HAP-1 (cell line): ENCODE data around the gene SCAF8.

Experiments used
- DNase-seq, 2 experiments: peaks; one replicate each; pipeline ENCODE4 v3.0.0-alpha.2; 2016 to 2020; ENCODE audit warnings: low spot score in 2 of 2
- H3K27me3 ChIP-seq: fragments of 250-450 bp; sonication (Bioruptor Pico); 2 replicates; pipeline ENCODE4 v1.5.1; 2020; ENCODE audit warnings: low read depth, mild to moderate bottlenecking, moderate library complexity
- H3K36me3 ChIP-seq: fragments of 250-450 bp; sonication (Bioruptor Pico); replicated peaks from 2 replicates; pipeline ENCODE4 v1.5.1; 2020; ENCODE audit warnings: mild to moderate bottlenecking
- H3K4me1 ChIP-seq: fragments of 250-450 bp; sonication (Bioruptor Pico); 2 replicates; pipeline ENCODE4 v1.5.1; 2020; ENCODE audit warnings: mild to moderate bottlenecking
- H3K4me3 ChIP-seq: fragments of 250-450 bp; sonication (Bioruptor Pico); 2 replicates; pipeline ENCODE4 v1.5.1; 2020; ENCODE audit warnings: mild to moderate bottlenecking, moderate library complexity
- H3K9me3 ChIP-seq: fragments of 250-450 bp; sonication (Bioruptor Pico); 2 replicates; pipeline ENCODE4 v1.5.1; 2020; ENCODE audit warnings: mild to moderate bottlenecking, moderate library complexity
- in situ Hi-C: fragments of 300-500 bp; cut with MboI; formaldehyde crosslinking; loops from 3 replicates; pipeline ENCODE4 v1.14.3; 2020; ENCODE audit warnings: low sequenced_read_pairs, inconsistent platforms, mixed read lengths

Gene SCAF8

DNA sequence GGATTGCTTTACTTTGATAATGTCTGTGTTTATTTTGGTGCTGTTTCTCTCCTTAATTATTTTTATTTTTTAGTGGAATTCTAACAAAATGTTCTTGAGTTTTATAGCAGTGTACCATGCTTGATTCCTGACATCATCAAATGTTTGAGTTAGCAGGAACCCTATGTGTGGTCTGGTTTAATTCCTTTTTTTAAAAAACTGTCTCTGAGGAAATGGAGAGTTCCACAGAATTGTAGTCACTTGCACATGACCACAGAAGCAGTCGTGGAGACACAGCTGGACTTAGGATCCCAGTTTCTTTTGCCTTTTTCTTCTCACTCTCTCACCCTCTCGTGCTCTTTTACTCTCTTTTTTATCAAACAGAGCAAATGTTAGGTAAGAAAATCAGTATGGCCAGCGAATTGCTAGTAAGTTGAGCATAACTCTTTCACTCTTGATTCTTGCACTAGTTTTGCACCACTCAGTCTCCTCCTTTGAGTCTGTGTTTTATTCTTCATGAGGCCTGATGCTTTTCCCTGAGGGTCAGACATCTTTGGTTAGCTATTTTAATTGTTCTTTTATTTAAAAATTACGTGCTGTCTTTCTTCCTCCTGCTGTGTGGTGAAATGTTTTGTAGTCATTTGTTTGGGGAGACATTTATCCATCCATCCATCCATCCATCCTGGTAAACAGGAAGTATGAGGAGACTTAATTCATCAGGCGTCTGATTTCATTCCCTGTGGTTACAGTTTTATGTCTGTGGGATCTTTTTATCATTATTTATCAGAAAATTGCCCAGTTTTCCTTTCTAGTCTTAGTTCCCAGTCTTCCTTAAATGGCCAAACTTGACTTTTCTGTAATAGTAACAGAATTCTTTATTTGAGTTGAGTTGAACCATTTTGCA, 83.0 kb downstream of the SCAF8 start:
- no peak for DNase-seq
- Histone ChIP-seq H3K4me3 (no peak overlapping the region), H3K4me1 (peaks cover 6% of the 10 kb centered on the region), H3K9me3 (no peaks in the 10 kb centered on the region), H3K36me3 (peaks cover 75% of the 10 kb centered on the region), H3K27me3 (no peaks in the 10 kb centered on the region)
- in situ Hi-C loops, result no loop called here

DNA sequence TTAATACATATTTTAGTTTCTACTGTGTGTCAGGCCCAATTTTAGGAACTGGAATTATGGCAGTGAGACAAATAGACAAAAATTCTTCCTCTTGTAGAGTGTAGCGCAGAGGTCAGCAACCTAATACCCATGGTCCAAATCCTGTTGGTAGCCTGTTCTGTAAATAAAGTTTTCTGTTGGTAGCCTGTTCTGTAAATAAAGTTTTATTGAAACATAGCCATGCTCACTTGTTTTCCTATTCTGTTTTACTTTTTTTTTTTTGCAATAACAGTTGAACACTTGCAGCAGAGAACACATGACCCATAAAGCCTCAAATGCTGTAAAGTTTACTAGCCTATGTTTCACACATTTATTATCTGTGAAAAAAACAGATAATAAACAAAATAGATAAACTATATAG, 87.9 kb downstream of the SCAF8 start:
- Histone ChIP-seq H3K9me3 (no peaks in the 10 kb centered on the region), H3K4me3 (no peak overlapping the region), H3K4me1 (peaks cover 15% of the 10 kb centered on the region), H3K27me3 (no peaks in the 10 kb centered on the region), H3K36me3 (peaks cover 53% of the 10 kb centered on the region)
- DNase-seq, result no peak
- in situ Hi-C loops, result no loop called here

DNA sequence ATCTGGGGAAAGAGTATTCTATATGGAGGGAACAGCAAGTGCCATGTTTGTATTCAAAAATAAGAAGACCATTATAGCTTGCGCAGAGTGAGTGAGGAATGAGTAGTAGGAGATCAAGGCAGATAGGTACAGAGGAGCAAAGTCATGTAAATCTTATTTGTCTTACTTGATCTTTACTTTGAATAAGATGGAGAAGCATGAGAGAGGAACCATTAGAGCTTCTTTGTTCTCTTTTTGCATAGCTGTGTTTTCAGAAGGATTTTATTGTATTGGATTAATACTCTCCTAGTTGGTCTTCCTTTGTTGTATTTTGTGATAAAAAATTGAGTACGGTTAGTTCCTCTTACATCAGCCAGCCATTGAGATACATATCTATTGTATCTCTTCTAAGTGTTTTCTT, 88.4 kb downstream of the SCAF8 start:
- in situ Hi-C loops, result no loop called here
- DNase-seq, result peak; percentile 11 to 87
- H3K9me3 ChIP-seq, result no peaks in the 10 kb centered on the region
- no peak overlapping the region for H3K4me3 ChIP-seq
- H3K27me3 ChIP-seq, result no peaks in the 10 kb centered on the region
- H3K4me1 ChIP-seq, result peaks cover 15% of the 10 kb centered on the region
- H3K36me3 ChIP-seq, result peaks cover 47% of the 10 kb centered on the region

DNA sequence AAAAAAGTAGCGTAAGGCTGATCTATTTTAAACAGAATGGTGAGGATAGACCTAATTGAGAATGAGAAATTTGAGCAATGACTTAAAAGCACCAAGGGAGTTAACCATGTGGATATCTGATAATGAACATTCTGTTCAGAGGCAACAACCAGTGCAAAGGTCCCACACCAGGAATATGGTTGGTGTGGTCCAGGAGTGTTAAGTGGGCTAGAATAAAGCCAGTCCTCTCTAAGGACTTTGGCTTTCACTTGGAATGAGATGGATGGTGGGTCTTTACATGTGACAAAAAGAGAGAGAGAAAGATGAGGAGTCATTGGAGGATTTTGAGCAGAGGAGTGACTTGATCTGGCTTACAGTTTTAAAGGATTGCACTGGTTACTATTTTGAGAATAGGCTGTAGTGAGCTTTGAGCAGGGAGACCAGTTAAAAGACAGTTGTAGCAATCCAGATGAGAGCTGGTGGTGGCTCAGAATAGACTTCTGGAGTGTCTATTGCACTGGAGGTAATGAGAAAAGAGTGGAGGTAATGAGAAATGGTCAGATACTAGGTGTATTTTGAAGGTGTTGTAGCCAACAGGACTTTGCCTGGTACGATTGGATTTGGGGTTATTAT, 89.8 kb downstream of the SCAF8 start:
- DNase-seq, result no peak
- in situ Hi-C loops, result no loop called here
- H3K4me1 ChIP-seq, result peaks cover 15% of the 10 kb centered on the region
- no peaks in the 10 kb centered on the region for H3K9me3 ChIP-seq
- H3K27me3 ChIP-seq, result no peaks in the 10 kb centered on the region
- H3K36me3 ChIP-seq, result peaks cover 43% of the 10 kb centered on the region
- H3K4me3 ChIP-seq, result no peak overlapping the region

DNA sequence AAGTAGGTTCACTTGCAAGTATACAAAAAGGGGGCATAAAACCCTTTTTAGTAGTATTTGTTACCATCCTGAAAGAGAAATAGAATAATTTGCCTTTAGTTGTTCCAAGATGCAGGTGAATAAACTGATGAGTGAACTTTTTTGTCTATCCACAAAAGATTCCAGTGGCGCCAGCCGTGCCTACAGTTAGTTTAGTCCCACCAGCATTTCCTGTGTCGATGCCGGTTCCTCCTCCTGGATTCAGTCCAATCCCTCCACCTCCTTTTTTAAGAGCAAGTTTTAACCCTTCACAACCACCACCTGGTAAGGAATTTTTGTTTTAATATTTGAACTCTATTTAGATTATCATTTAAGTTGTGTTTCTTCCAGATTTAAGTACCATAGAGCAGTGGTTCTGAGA, 90.9 kb downstream of the SCAF8 start:
- in situ Hi-C loops, result no loop called here
- Histone ChIP-seq H3K27me3 (no peaks in the 10 kb centered on the region), H3K4me3 (no peak overlapping the region), H3K9me3 (no peaks in the 10 kb centered on the region), H3K4me1 (peaks cover 15% of the 10 kb centered on the region), H3K36me3 (peaks cover 41% of the 10 kb centered on the region)
- DNase-seq, result no peak

DNA sequence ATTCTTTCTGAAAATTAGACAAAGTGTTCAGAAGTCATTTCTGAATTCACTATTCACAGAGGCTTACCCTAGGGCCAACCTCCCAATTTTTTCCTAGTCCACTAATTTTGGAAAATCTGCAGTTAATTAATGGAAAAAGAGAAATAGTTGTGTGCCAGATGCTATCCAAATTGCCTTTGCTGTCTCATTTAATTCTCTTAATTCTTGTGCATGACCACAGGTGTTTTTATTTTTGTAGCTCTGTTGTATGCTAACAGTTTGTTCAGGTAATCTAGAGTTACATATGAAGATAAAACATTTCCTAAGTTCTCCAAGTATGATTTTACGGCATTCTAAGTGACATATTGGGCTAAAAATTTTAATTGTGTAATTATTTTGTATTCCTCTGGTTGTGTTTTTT, 96.8 kb downstream of the SCAF8 start:
- DNase-seq, result no peak
- Histone ChIP-seq H3K4me3 (no peak overlapping the region), H3K36me3 (peaks cover 47% of the 10 kb centered on the region), H3K4me1 (no peaks in the 10 kb centered on the region), H3K9me3 (no peaks in the 10 kb centered on the region), H3K27me3 (no peaks in the 10 kb centered on the region)
- in situ Hi-C loops, result no loop called here

DNA sequence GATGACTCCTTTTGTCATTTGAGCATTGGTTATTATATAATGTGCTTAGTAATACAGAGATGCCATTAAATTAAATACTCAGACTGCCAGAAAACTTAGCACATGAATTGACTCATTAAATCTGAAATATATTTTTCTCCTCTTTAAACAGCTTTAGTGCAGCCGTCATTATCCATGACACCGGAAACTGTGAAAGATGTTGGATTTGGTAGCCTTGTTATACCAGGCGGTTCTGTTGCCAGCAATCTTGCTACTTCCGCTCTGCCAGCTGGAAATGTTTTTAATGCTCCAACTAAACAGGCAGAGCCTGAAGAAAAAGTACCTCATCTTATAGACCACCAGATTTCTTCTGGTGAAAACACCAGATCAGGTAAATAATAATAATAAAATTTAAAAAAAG, 97.6 kb downstream of the SCAF8 start:
- Histone ChIP-seq H3K9me3 (no peaks in the 10 kb centered on the region), H3K36me3 (peaks cover 51% of the 10 kb centered on the region), H3K27me3 (no peaks in the 10 kb centered on the region), H3K4me1 (no peaks in the 10 kb centered on the region), H3K4me3 (no peak overlapping the region)
- in situ Hi-C loops, result no loop called here
- no peak for DNase-seq

DNA sequence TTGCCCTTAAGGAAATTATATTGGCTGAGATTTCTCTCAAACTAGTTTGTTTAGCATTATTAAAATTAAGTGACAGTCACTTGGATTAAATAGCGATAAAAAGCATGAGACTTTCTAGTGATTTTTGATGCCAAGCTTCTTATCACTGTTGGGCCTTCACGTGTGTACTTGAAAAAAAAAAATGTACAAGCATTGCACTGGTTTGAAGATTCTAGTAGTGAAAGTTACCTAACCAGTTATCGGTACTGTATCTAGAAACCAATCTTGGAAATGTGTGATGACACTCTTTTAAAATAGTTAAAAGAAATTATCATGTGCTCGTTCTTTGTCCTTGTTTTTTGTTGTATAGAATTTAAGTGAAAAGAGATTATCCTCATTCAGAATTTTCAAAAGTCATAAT, 102.1 kb downstream of the SCAF8 start:
- no peaks in the 10 kb centered on the region for H3K27me3 ChIP-seq
- H3K4me3 ChIP-seq, result no peak overlapping the region
- DNase-seq, result no peak
- in situ Hi-C loops, result no loop called here
- peaks cover 5% of the 10 kb centered on the region for H3K4me1 ChIP-seq
- peaks cover 32% of the 10 kb centered on the region for H3K36me3 ChIP-seq
- H3K9me3 ChIP-seq, result no peaks in the 10 kb centered on the region

DNA sequence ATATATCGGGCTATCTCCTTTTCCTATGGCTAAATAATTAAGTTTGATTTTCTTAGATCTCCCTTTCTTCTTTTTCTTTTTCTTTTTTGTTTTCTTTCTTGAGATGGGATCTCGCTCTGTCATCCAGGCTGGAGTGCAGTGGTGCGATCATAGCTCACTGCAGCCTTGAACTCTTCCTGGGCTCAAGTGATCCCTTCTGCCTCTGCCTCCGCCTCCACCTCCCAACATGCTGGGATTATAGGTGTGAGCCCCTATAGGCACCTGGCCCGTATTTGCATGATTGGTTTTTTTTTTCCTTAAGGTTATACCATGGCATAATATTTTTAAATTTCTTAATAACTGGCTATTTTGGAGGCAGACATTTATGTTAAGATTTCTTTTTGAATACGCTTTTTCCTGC, 106.3 kb downstream of the SCAF8 start:
- no peak overlapping the region for H3K4me3 ChIP-seq
- no peaks in the 10 kb centered on the region for H3K27me3 ChIP-seq
- peaks cover 8% of the 10 kb centered on the region for H3K4me1 ChIP-seq
- no peaks in the 10 kb centered on the region for H3K9me3 ChIP-seq
- H3K36me3 ChIP-seq, result peaks cover 6% of the 10 kb centered on the region
- in situ Hi-C loops, result no loop called here
- no peak for DNase-seq

DNA sequence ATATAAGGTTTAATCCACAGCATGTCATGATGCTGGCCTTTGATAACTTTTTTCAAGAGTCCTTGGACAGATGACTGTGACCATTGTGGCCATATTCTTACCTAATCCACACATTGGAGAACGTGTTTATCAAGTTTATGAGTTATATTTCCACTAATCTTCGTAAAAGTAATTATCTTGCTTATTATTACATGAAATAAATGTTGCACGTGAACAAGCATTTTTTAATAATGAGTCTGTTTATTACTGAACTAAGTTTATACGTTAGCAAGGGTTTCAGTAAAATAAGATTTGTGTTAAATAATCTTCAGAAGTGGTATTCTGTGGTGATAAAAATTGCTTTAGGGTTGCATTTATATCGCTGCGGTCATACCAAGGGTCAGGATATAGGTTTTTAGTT, 107.1 kb downstream of the SCAF8 start:
- Histone ChIP-seq H3K4me1 (peaks cover 8% of the 10 kb centered on the region), H3K9me3 (no peaks in the 10 kb centered on the region), H3K27me3 (no peaks in the 10 kb centered on the region), H3K36me3 (peaks cover under 1% of the 10 kb centered on the region; the same call in 1 of the 2 replicates), H3K4me3 (no peak overlapping the region)
- in situ Hi-C loops, result no loop called here
- no peak for DNase-seq

DNA sequence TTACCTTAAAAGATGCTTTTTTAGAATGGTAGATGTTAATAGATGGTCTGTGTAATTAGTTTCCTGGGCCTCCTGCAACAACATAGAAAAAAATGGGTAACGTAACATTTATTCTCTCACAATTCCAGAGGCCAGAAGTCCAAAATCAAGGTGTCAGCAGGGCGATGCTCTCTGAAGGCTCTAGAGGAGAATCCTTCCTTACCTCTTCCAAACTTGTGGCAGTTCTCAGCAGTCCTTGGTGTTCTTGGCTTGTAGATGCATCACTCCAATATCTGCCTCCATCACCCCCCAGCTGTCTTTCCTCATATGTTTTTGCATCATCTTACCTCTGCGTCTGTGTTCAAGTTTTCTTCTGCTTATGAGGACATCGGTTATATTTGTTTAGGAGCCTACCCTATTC, 107.9 kb downstream of the SCAF8 start:
- peaks cover 8% of the 10 kb centered on the region for H3K4me1 ChIP-seq
- no peak overlapping the region for H3K4me3 ChIP-seq
- no peaks in the 10 kb centered on the region for H3K27me3 ChIP-seq
- in situ Hi-C loops, result no loop called here
- H3K9me3 ChIP-seq, result no peaks in the 10 kb centered on the region
- DNase-seq, result no peak
- no peaks in the 10 kb centered on the region for H3K36me3 ChIP-seq

DNA sequence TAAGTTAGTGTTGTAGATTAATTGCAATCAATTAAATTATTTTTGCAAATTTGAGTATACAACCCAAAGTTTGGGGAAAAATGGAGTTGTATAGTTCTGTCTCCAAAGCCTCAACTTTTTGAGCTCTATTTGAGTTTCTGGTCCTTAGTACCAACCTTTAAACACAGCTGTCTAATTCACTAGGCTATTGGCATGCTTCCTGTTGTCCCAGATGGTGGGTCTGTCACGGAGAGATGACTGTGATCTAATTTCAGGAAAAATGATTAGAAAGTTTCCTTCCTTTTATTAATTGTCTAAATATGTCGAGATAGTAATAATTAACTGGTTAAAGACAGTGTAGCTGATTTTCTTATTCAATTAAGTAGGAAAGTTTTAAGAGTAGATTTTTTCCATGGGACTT, 109.6 kb downstream of the SCAF8 start:
- in situ Hi-C loops, result no loop called here

DNA sequence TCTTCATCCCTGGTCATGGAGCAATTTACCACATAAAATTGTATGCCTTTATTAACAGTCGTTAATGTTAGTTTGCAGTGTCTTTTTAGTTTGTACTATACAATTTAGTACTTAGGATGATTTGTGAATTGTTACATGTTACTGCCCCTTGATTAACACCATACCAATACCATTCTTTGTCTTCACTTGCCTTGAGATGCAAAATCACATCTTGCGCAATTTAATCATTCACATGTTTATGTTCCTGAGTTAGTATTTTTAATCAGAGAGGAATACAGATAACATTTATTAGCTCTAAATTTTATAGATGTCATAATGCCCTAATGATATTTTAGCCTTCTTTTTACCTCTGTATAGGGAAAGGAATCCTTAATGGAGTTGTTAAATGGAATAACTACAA, 114.1 kb downstream of the SCAF8 start:
- Histone ChIP-seq H3K27me3 (no peaks in the 10 kb centered on the region), H3K4me3 (no peak overlapping the region), H3K4me1 (peaks cover 13% of the 10 kb centered on the region), H3K9me3 (no peaks in the 10 kb centered on the region), H3K36me3 (0 out of 2 replicates have a peak, but pooled peaks cover 2% of the 10 kb centered on the region)
- no peak for DNase-seq
- in situ Hi-C loops, result no loop called here

More for the DNA sequence above, 109.6 kb downstream of the SCAF8 start:
- DNase-seq, result no peak
- Histone ChIP-seq H3K27me3 (no peaks in the 10 kb centered on the region), H3K4me3 (no peak overlapping the region), H3K36me3 (0 out of 2 replicates have a peak, but pooled peaks cover 2% of the 10 kb centered on the region), H3K9me3 (no peaks in the 10 kb centered on the region), H3K4me1 (peaks cover 18% of the 10 kb centered on the region)

DNA sequence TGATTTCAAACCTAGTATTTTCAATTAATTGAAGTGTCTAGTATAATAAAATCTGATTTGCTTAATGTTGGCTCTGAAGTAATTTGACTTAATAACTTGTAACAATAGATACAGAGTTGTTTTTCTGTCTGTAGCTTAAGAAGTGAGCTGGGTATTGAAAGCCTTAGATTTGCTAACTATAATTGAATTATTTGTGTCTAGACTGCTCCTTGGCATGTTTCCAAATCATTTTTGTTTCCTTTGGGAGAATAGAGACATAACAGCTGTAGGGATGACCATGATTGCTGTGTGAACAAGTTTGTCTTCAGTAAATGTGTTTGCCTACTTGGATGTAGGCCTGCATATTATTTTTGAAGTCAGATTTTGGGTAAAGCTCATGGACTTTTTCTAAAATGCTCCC, 115.4 kb downstream of the SCAF8 start:
- H3K27me3 ChIP-seq, result no peaks in the 10 kb centered on the region
- H3K9me3 ChIP-seq, result no peaks in the 10 kb centered on the region
- H3K4me1 ChIP-seq, result peaks cover 12% of the 10 kb centered on the region
- no peak for DNase-seq
- H3K4me3 ChIP-seq, result no peak overlapping the region
- in situ Hi-C loops, result no loop called here
- H3K36me3 ChIP-seq, result 0 out of 2 replicates have a peak, but pooled peaks cover 2% of the 10 kb centered on the region
